Measurements from ENCODE around the gene KLHL17.

The KLHL17 gene

DNA sequence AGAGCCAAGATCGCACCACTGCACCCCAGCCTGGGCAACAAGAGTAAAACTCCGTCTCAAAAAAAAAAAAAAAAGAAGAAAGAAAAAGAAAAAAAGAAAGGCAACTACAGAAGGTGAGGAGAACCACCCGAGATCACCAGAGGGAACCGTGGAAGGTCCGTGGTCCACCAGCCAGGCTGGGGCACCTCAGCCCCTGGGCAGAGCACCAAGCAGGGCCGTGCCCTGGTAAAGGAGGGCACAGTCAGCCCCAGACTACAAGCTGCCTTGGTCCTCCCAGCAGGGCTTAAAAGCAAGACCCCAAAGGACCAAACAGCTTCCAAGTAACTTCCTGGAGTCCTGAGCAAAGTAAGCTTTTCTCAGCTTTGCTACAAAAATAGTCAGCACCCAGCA is 45.5 kb upstream of the KLHL17 start:
- Histone ChIP-seq H3F3A (ENCODE audit: control insufficient read depth, insufficient read depth) (no peaks in the 10 kb centered on the region), H3K4me1 (ENCODE audit: control insufficient read depth, low read length) (no peaks in the 10 kb centered on the region), H4K20me1 (ENCODE audit: control insufficient read depth, insufficient read depth, low read depth, low read length) (no peaks in the 10 kb centered on the region), H3K9me3 (ENCODE audit: control insufficient read depth, insufficient read depth, low read length) (no peaks in the 10 kb centered on the region), H3K4me3 (ENCODE audit: low read length) (no peak overlapping the region), H3K27me3 (ENCODE audit: control insufficient read depth, low read length) (peaks cover 15% of the 10 kb centered on the region), H3K36me3 (ENCODE audit: control insufficient read depth, low read length) (no peaks in the 10 kb centered on the region), H3K27ac (ENCODE audit: low read depth, low read length) (no peak overlapping the region), H3K79me2 (ENCODE audit: control insufficient read depth, low read length) (no peaks in the 10 kb centered on the region), H3K4me2 (ENCODE audit: low read length) (no peak overlapping the region), H3K9me2 (replicated peaks; ENCODE audit: control insufficient read depth, low read length) (no peaks in the 10 kb centered on the region)
- TF ChIP-seq, protein P1, sequence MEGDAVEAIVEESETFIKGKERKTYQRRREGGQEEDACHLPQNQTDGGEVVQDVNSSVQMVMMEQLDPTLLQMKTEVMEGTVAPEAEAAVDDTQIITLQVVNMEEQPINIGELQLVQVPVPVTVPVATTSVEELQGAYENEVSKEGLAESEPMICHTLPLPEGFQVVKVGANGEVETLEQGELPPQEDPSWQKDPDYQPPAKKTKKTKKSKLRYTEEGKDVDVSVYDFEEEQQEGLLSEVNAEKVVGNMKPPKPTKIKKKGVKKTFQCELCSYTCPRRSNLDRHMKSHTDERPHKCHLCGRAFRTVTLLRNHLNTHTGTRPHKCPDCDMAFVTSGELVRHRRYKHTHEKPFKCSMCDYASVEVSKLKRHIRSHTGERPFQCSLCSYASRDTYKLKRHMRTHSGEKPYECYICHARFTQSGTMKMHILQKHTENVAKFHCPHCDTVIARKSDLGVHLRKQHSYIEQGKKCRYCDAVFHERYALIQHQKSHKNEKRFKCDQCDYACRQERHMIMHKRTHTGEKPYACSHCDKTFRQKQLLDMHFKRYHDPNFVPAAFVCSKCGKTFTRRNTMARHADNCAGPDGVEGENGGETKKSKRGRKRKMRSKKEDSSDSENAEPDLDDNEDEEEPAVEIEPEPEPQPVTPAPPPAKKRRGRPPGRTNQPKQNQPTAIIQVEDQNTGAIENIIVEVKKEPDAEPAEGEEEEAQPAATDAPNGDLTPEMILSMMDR (IDR thresholded peaks at IDR 0.05; ENCODE audit: low read depth, low read length, poor library complexity, severe bottlenecking), result no peak
- TF ChIP-seq EZH2phosphoT487 (IDR thresholded peaks at IDR 0.05; ENCODE audit: borderline replicate concordance, low read length), result no peak

DNA sequence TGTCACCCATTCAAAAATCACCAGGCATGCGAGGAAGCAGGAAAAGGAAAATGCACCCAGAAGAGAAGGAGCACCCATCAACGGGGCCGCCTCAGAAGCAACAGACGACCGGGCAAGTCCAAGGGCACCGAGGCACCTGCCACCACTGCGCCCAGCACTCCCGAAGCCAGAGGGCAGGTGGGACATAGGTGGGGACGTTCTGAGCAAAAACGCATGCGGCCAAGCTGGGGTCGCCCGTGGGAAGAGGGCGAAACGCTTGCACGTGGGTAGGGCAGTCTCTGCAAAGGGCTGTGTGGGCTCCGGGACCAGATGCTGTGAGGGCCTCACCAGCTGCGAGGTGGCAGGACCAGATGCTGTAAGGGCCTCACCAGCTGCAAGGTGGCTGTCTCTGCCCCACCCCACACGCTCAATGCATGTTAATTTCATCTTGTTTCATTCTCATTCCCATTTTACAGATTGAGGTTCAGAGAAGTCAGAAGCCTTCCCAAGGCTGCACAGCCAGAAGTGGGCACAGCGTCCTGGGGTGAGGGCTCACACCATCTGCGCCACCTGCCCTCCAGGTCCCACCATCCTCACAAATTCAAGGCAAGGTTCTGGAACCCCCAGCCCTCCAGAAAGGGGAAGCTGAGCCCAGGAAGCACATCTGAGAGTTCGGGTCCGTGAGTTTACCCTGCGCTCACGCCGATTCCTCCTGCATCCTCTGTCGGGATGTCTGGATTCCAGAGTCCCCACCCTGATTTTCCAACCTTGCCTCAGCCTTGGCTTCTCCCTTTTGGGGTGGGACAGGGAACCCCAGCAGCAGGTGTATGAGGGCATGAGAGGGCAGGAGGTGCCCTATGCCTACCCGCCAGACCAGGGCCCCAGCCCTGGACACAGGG is 44.9 kb upstream of the KLHL17 start:
- TF ChIP-seq, protein P1 (IDR thresholded peaks at IDR 0.05; ENCODE audit: low read depth, low read length, poor library complexity, severe bottlenecking), result no peak
- TF ChIP-seq EZH2phosphoT487 (IDR thresholded peaks at IDR 0.05; ENCODE audit: borderline replicate concordance, low read length), result no peak
- no peaks in the 10 kb centered on the region for H4K20me1 ChIP-seq (ENCODE audit: control insufficient read depth, insufficient read depth, low read depth, low read length)
- H3K36me3 ChIP-seq (ENCODE audit: control insufficient read depth, low read length), result no peaks in the 10 kb centered on the region
- H3K9me2 ChIP-seq (replicated peaks; ENCODE audit: control insufficient read depth, low read length), result no peaks in the 10 kb centered on the region
- no peaks in the 10 kb centered on the region for H3K79me2 ChIP-seq (ENCODE audit: control insufficient read depth, low read length)
- peaks cover 20% of the 10 kb centered on the region for H3K27me3 ChIP-seq (ENCODE audit: control insufficient read depth, low read length)
- no peak overlapping the region for H3K27ac ChIP-seq (ENCODE audit: low read depth, low read length)
- H3K4me2 ChIP-seq (ENCODE audit: low read length), result no peak overlapping the region
- H3K9me3 ChIP-seq (ENCODE audit: control insufficient read depth, insufficient read depth, low read length), result no peaks in the 10 kb centered on the region
- H3F3A ChIP-seq (ENCODE audit: control insufficient read depth, insufficient read depth), result no peaks in the 10 kb centered on the region
- no peak overlapping the region for H3K4me3 ChIP-seq (ENCODE audit: low read length)
- peaks cover 3% of the 10 kb centered on the region for H3K4me1 ChIP-seq (ENCODE audit: control insufficient read depth, low read length)

DNA sequence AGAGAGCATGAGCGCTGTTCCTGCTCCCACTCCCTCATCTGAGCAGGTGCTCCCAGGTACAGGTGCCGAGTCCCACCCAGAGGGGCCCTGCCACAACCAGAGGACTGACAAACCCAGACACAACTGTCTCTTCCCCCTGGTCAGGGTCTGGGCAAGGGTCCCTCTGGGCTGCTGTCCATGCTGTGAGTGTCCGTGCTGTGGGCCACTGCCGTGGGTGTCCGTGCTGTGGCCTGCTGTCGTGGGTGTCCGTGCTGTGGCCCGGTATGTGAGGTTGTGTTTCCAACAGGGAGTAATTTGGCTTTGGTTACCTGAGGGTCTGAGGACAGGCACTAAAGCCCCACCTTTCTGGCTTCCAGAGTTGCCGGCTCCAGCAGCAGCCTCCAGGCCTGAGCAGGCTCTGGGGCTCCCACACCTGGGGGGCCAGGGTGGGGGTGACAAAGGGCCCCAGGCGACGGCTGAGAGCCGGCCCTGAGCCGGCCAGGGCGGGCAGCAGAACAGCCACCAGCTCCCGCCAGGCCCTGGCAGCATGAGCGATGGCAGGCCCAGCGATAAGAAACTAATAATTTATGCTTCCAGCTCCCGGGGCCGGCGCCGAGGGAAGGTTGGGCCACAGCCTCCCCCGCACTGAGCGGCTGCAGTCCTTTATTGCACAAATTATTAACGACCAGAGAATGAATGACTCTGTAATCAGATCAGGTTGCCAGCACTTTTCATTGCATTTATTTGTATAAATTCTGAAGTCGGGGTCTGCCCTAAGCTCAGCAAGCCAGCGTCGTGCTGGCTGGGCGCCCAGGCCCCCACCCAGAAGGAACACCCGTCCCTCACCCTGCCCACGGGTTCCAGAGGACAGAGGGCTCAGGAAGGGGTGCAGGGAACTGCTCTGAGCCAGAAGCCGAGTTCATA is 44.0 kb upstream of the KLHL17 start:
- peaks cover 27% of the 10 kb centered on the region for H3K27me3 ChIP-seq (ENCODE audit: control insufficient read depth, low read length)

More for the DNA sequence above, 44.0 kb upstream of the KLHL17 start:
- TF ChIP-seq EZH2phosphoT487 (IDR thresholded peaks at IDR 0.05; ENCODE audit: borderline replicate concordance, low read length), result no peak
- TF ChIP-seq, protein P1 (IDR thresholded peaks at IDR 0.05; ENCODE audit: low read depth, low read length, poor library complexity, severe bottlenecking), result no peak
- peaks cover 12% of the 10 kb centered on the region for H3K4me1 ChIP-seq (ENCODE audit: control insufficient read depth, low read length)
- H3K36me3 ChIP-seq (ENCODE audit: control insufficient read depth, low read length), result no peaks in the 10 kb centered on the region
- no peak overlapping the region for H3K4me2 ChIP-seq (ENCODE audit: low read length)
- H3K79me2 ChIP-seq (ENCODE audit: control insufficient read depth, low read length), result no peaks in the 10 kb centered on the region
- H3K4me3 ChIP-seq (ENCODE audit: low read length), result no peak overlapping the region
- H4K20me1 ChIP-seq (ENCODE audit: control insufficient read depth, insufficient read depth, low read depth, low read length), result no peaks in the 10 kb centered on the region
- no peaks in the 10 kb centered on the region for H3K9me2 ChIP-seq (replicated peaks; ENCODE audit: control insufficient read depth, low read length)
- no peaks in the 10 kb centered on the region for H3K9me3 ChIP-seq (ENCODE audit: control insufficient read depth, insufficient read depth, low read length)
- no peaks in the 10 kb centered on the region for H3F3A ChIP-seq (ENCODE audit: control insufficient read depth, insufficient read depth)
- H3K27ac ChIP-seq (ENCODE audit: low read depth, low read length), result no peak overlapping the region
